Psoas muscle (tissue), 8 donors: Measurements from ENCODE around the gene MUC5B. TPM values are rescaled to one million over a fixed set of nuclear protein-coding genes. Genes with fewer than 3 reads are reported as not detected.
A peak's percentile ranks its signal among the peaks of the same experiment; 100 is the strongest.

Source experiments
- ATAC-seq, 4 donors: fragments of 200-7000 bp; cut with Tn5 transposase; one replicate each; pipeline ENCODE4 v1.9.1; 2020; ENCODE audit warnings: moderate library complexity in 3 of 4, mild to moderate bottlenecking in 2 of 4
- DNase-seq, 2 donors: peaks; one replicate each; pipeline ENCODE4 v3.0.0-alpha.2; 2020
- H3K27ac ChIP-seq: fragments of 200-600 bp; one replicate; pipeline ENCODE4 v1.8.0; 2022
- H3K27me3 ChIP-seq, 3 donors: fragments of 200-600 bp in 1 of 3; one replicate each; pipeline versions ENCODE4 v1.6.1 to v1.8.0; 2013 to 2022; ENCODE audit warnings: low read length in 2 of 3, mild to moderate bottlenecking in 2 of 3, moderate library complexity in 1 of 3; ENCODE audit not compliant: insufficient read depth in 3 of 3
- H3K36me3 ChIP-seq, 2 donors: fragments of 200-600 bp in 1 of 2; one replicate each; pipeline versions ENCODE4 v1.6.1 to v1.8.0; 2013 to 2022; ENCODE audit warnings: low read depth in 1 of 2, mild to moderate bottlenecking in 1 of 2, moderate library complexity in 1 of 2; ENCODE audit not compliant: insufficient read depth in 1 of 2
- H3K4me1 ChIP-seq: fragments of 200-600 bp; one replicate; pipeline ENCODE4 v1.8.0; 2022
- H3K4me3 ChIP-seq: fragments of 200-600 bp; one replicate; pipeline ENCODE4 v1.8.0; 2022; ENCODE audit warnings: mild to moderate bottlenecking
- H3K9me3 ChIP-seq: fragments of 200-600 bp; one replicate; pipeline ENCODE4 v1.8.0; 2022
- WGBS, 3 donors: extraction: QIAGEN DNeasy Blood & Tissue Kit; methylation state at CpG; one replicate each; pipeline versions ENCODE4 v1.1.6 to v1.1.7; 2013; 5-methylcytosine and 5-hydroxymethylcytosine counted together
- intact Hi-C, 2 donors: fragments of 100-400 bp; cut with DNase I; formaldehyde crosslinking; loops; one replicate each; pipeline versions ENCODE4 v1.11.0 to v1.14.2; 2022
- polyA plus RNA-seq, 3 donors: library from polyadenylated mRNA; stranded (reverse); fragments of 200-250 nt; gene quantifications; one replicate each; pipeline ENCODE4 v1.2.3, GENCODE V29; 2013
- total RNA-seq, 4 donors: library from RNA; stranded (reverse); fragmentation: NEBNext Ultra II Directional in 2 of 4; extraction: Animal tissue kit (Norgen Biotek cat#: 25700) in 2 of 4; gene quantifications; one replicate each; pipeline versions ENCODE4 v1.2.1 to v1.2.4, GENCODE V29; 2021 to 2023
- TF ChIP-seq, protein P1 (sequence below): fragments of 200-600 bp; IDR thresholded peaks from one replicate; pipeline ENCODE4 v1.8.0; 2022; ENCODE audit warnings: antibody characterized with exemption
- donor health status: healthy with polysubstance abuse.
- donor health status: DM: no; HTN: no; CAD: no; lungs with moderate emphysema.
- donor health status: Bipolar disorder and iron deficiency.
- donor health status: healthy.
- donor health status: DM: yes; HTN: yes; CAD: no.
- donor health status: DM: no; HTN: no; CAD: no.
- donor health status: DM: no; HTN: no; CAD: no.
- donor health status: DM: yes; HTN: yes; CAD: no.

The MUC5B gene
- total and polyA plus RNA-seq, 7 donors = under 0.01 to 0.41 (median 0.11) TPM; not detected in 3

DNA sequence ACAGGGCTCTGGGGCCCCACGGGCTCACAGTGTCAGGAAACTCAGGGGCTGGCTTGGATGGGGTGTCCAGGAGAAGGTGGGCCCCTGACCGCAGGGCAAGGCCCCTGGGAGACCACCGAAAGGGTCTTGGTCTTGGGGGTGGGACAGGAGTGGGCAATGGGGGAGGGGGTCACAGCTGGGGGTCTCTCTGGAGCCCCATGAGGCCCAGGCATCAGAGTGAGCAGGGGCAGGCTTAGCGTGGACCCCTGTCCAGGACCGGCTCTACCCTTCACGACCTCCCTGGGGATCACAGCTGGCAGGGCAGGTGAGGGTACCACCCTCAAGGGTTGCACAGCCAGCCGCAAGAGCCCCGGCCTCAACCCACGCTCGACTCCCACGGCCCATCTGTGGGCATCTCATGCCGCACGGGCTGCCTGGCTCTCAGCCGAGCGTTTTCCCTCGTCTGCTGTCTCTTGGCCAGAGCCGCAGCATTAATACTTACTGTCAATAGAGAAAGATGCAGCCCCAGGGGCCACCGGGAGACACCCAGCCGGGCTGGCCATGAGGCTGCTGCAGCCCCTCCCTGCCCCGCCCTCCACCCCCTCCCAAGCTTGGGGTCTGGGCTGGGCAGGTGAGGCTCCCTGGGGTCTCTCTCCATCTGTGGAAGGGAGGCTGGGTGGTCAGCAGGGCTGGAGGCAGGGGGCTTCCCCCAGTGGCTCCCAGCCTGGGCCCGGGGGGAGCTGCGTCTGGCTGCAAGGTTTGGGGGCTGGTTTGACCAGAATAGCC lies 662 bp downstream of the MUC5B start:
- 45 to 49% (median 48%) methylated on average over 17 to 22 of the region's 22 CpGs for WGBS, 3 donors
- TF ChIP-seq, protein P1, sequence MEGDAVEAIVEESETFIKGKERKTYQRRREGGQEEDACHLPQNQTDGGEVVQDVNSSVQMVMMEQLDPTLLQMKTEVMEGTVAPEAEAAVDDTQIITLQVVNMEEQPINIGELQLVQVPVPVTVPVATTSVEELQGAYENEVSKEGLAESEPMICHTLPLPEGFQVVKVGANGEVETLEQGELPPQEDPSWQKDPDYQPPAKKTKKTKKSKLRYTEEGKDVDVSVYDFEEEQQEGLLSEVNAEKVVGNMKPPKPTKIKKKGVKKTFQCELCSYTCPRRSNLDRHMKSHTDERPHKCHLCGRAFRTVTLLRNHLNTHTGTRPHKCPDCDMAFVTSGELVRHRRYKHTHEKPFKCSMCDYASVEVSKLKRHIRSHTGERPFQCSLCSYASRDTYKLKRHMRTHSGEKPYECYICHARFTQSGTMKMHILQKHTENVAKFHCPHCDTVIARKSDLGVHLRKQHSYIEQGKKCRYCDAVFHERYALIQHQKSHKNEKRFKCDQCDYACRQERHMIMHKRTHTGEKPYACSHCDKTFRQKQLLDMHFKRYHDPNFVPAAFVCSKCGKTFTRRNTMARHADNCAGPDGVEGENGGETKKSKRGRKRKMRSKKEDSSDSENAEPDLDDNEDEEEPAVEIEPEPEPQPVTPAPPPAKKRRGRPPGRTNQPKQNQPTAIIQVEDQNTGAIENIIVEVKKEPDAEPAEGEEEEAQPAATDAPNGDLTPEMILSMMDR = no peak
- Histone ChIP-seq H3K36me3 (no peaks in the 10 kb centered on the region), H3K9me3 (no peaks in the 10 kb centered on the region), H3K4me3 (no peak overlapping the region), H3K27ac (no peak overlapping the region), H3K4me1 (no peaks in the 10 kb centered on the region), H3K27me3 (peaks cover 0 to 86% (median 13%) of the 10 kb centered on the region in 3 donors)
- intact Hi-C loops = no loop called here
- ATAC-seq (no peak), DNase-seq (peak; percentile 6 to 48)

- intact Hi-C loops = no loop called here
- Histone ChIP-seq H3K36me3 (no peaks in the 10 kb centered on the region), H3K4me3 (no peak overlapping the region), H3K4me1 (no peaks in the 10 kb centered on the region), H3K9me3 (no peaks in the 10 kb centered on the region), H3K27ac (no peak overlapping the region), H3K27me3 (peaks cover 0 to 83% (median 10%) of the 10 kb centered on the region in 3 donors)
- DNase-seq = peak; percentile 8 to 46
- WGBS, 3 donors = 14 to 36% (median 30%) methylated on average over 7 of the region's 7 CpGs
- no peak for ATAC-seq
- TF ChIP-seq, protein P1 = no peak
Measured at GRCh38 chr11:1224111-1224490, 1.2 kb downstream of the MUC5B start.

DNA sequence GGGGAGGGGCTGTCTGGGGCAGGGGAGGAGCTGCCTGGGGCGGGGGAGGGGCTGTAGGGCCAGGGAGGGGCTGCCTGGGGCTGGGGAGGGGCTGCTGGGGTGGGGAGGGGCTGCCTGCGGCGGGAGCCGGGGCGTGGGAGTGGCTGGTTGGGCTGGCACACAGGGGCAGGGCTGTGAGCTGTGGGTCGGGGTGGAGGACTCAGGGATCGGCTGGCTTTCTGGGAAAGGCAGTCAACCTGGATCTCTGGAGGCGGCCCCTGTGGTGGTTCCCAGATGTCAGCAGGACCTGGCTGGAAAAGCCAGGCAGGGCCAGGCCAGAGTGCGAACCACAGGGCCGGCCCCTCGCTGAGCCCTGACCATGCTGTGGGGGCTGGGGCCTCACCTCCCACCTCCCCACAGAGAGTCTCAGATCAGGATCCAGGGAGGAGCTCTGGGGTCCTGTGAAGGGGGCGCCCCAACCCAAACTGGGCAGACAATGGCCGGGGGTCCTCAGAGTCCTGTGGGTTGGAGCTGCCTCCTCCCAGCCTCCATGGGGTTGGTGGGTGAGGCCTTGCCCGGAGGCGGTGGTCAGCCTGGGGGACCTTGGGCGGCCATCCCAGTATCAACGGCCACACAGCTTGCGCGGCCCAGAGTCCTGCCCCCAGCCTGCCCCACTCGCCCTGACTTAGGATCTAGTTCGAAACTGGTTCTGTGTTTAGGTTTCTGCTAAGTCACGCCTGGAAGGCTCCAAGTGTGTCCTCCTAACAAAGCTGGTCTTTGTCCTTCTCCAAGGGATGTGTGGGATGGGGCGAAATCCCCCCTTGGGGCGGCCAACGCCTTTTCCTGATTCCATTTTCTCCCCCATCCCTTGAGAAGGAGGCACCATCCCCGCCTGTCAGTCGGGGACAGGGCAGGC lies 1.9 kb downstream of the MUC5B start:
- ATAC-seq (no peak), DNase-seq (peak; percentile 4 to 36)
- Histone ChIP-seq H3K27me3 (peaks cover 0 to 82% (median 10%) of the 10 kb centered on the region in 3 donors), H3K36me3 (no peaks in the 10 kb centered on the region), H3K4me1 (no peaks in the 10 kb centered on the region), H3K9me3 (no peaks in the 10 kb centered on the region), H3K4me3 (no peak overlapping the region), H3K27ac (no peak overlapping the region)
- intact Hi-C loops = no loop called here
- TF ChIP-seq, protein P1 = no peak
- 55 to 63% (median 60%) methylated on average over 24 to 27 of the region's 27 CpGs for WGBS, 3 donors

- peak; percentile 4 to 51 for DNase-seq
- H3K27me3 ChIP-seq = peaks cover 0 to 81% (median 6%) of the 10 kb centered on the region in 3 donors
Measured at GRCh38 chr11:1225386-1226225, 2.7 kb downstream of the MUC5B start.

More at GRCh38 chr11:1225386-1226225, 2.7 kb downstream of the MUC5B start:
- H3K36me3 ChIP-seq = no peaks in the 10 kb centered on the region
- whole genome bisulfite sequencing, 3 donors = 70 to 83% (median 75%) methylated on average over 28 to 29 of the region's 29 CpGs
- no peaks in the 10 kb centered on the region for H3K9me3 ChIP-seq
- TF ChIP-seq, protein P1 = no peak
- H3K4me3 ChIP-seq = no peak overlapping the region
- no peaks in the 10 kb centered on the region for H3K4me1 ChIP-seq
- H3K27ac ChIP-seq = no peak overlapping the region
- intact Hi-C loops = no loop called here
- no peak for ATAC-seq
